Aorta (tissue), 5 donors: Measurements from ENCODE around the gene NARS2. TPM values are rescaled to one million over a fixed set of nuclear protein-coding genes. Genes with fewer than 3 reads are reported as not detected.
"Not testable (repeated sequence)": the region's sequence is repeated elsewhere in the genome, so short reads cannot be mapped to it uniquely, and the experiment has no call there.

Experiments
- ATAC-seq: fragments of 200-7000 bp; cut with Tn5 transposase; one replicate; pipeline ENCODE4 v1.9.1; 2022; ENCODE audit warnings: moderate library complexity; ENCODE audit not compliant: low FRiP score
- DNase-seq, 2 donors: peaks; one replicate each; pipeline ENCODE4 v3.0.0-alpha.2; 2020
- H3K27ac ChIP-seq, 2 donors: one replicate each; pipeline ENCODE4 v1.5.1; 2013; ENCODE audit warnings: low read length in 2 of 2, mild to moderate bottlenecking in 2 of 2, moderate library complexity in 2 of 2, control low read depth in 1 of 2, inconsistent platforms in 1 of 2, low read depth in 1 of 2
- H3K27me3 ChIP-seq, 2 donors: one replicate each; pipeline ENCODE4 v1.6.1; 2013; ENCODE audit warnings: control low read depth in 1 of 2, low read length in 1 of 2, mild to moderate bottlenecking in 1 of 2, moderate library complexity in 1 of 2; ENCODE audit not compliant: insufficient read depth in 2 of 2, control insufficient read depth in 1 of 2
- H3K36me3 ChIP-seq, 2 donors: one replicate each; pipeline ENCODE4 v1.6.1; 2013; ENCODE audit warnings: control low read depth in 1 of 2, low read length in 1 of 2, mild to moderate bottlenecking in 1 of 2; ENCODE audit not compliant: insufficient read depth in 2 of 2, control insufficient read depth in 1 of 2
- H3K4me1 ChIP-seq, 2 donors: one replicate each; pipeline ENCODE4 v1.6.1; 2013; ENCODE audit warnings: low read length in 2 of 2, control low read depth in 1 of 2, mild to moderate bottlenecking in 1 of 2, moderate library complexity in 1 of 2; ENCODE audit not compliant: insufficient read depth in 2 of 2, control insufficient read depth in 1 of 2
- H3K4me3 ChIP-seq, 2 donors: one replicate each; pipeline ENCODE4 v1.5.1; 2013; ENCODE audit warnings: low read length in 2 of 2, control low read depth in 1 of 2, mild to moderate bottlenecking in 1 of 2
- H3K9me3 ChIP-seq: one replicate; pipeline ENCODE4 v1.6.1; 2013; ENCODE audit warnings: mild to moderate bottlenecking, low read length; ENCODE audit not compliant: control insufficient read depth
- WGBS, 2 donors: extraction: QIAGEN DNeasy Blood & Tissue Kit; methylation state at CpG; one replicate each; pipeline ENCODE4 v1.1.7; 2013; 5-methylcytosine and 5-hydroxymethylcytosine counted together
- intact Hi-C, 2 donors: fragments of 100-400 bp; cut with DNase I; formaldehyde crosslinking; loops; one replicate each; pipeline versions ENCODE4 v1.14.2 to v1.15.0; 2022
- polyA plus RNA-seq, 2 donors: library from polyadenylated mRNA; stranded (reverse); fragments of 200-250 nt; gene quantifications; one replicate each; pipeline ENCODE4 v1.2.3, GENCODE V29; 2013
- total RNA-seq, 2 donors: library from RNA; stranded (reverse); fragmentation: NEBNext Ultra II Directional; extraction: Animal tissue kit (Norgen Biotek cat#: 25700); gene quantifications; one replicate each; pipeline ENCODE4 v1.2.1, GENCODE V29; 2021
- donor health status: healthy with polysubstance abuse.
- donor health status: Bipolar disorder and iron deficiency.
- donor health status: DM: no; HTN: no; CAD: no.
- donor health status: DM: no; HTN: no; CAD: no.
- donor health status: DM: yes; HTN: yes; CAD: no.

NARS2 gene
- total and polyA plus RNA-seq, 4 donors: 4.8 to 11.2 (median 10.7) TPM

GRCh38 chr11:78557236-78557635 is 17.4 kb downstream of the NARS2 start:
- ATAC-seq (no peak), DNase-seq (no peak)
- intact Hi-C loops: no loop called here
- Histone ChIP-seq H3K4me1 (peaks cover 3 to 4% of the 10 kb centered on the region in 2 donors), H3K9me3 (no peaks in the 10 kb centered on the region), H3K36me3 (peaks cover 2 to 3% of the 10 kb centered on the region in 2 donors), H3K27ac (no peak overlapping the region), H3K4me3 (no peak overlapping the region), H3K27me3 (no peaks in the 10 kb centered on the region)
- WGBS, 2 donors: 74 to 82% methylated on average over 2 of the region's 2 CpGs

GRCh38 chr11:78555592-78555991 is 19.1 kb downstream of the NARS2 start:
- no peak for DNase-seq
- no peak for ATAC-seq
- H3K36me3 ChIP-seq: peaks cover 2 to 3% of the 10 kb centered on the region in 2 donors
- no peaks in the 10 kb centered on the region for H3K9me3 ChIP-seq
- no peaks in the 10 kb centered on the region for H3K4me1 ChIP-seq
- no peak overlapping the region for H3K4me3 ChIP-seq
- no peaks in the 10 kb centered on the region for H3K27me3 ChIP-seq
- H3K27ac ChIP-seq: no peak overlapping the region
- intact Hi-C loops: no loop called here
- 95 to 96% methylated on average over 3 of the region's 3 CpGs for WGBS, 2 donors

- DNase-seq: no peak
- intact Hi-C loops: no loop called here
- 95 to 97% methylated on average over 2 of the region's 2 CpGs for WGBS, 2 donors
Measured at GRCh38 chr11:78552881-78553280, 21.8 kb downstream of the NARS2 start.

GRCh38 chr11:78552139-78552538 is 22.5 kb downstream of the NARS2 start:
- H3K4me3 ChIP-seq, ATAC-seq, H3K27me3 ChIP-seq, DNase-seq, intact Hi-C loops, H3K4me1 ChIP-seq, H3K36me3 ChIP-seq, H3K9me3 ChIP-seq, H3K27ac ChIP-seq: not testable (repeated sequence)
- WGBS, 2 donors: 94 to 98% methylated on average over 6 of the region's 6 CpGs

More at GRCh38 chr11:78552881-78553280, 21.8 kb downstream of the NARS2 start:
- Histone ChIP-seq H3K4me3 (no peak overlapping the region), H3K9me3 (no peaks in the 10 kb centered on the region), H3K27me3 (no peaks in the 10 kb centered on the region), H3K27ac (no peak overlapping the region), H3K36me3 (peaks cover 3% of the 10 kb centered on the region in 2 donors), H3K4me1 (no peaks in the 10 kb centered on the region)
- no peak for ATAC-seq

GRCh38 chr11:78551066-78551465 is 23.6 kb downstream of the NARS2 start:
- H3K4me1 ChIP-seq: no peaks in the 10 kb centered on the region
- WGBS, 2 donors: 73 to 74% methylated on average over 6 of the region's 6 CpGs
- DNase-seq: no peak
- H3K36me3 ChIP-seq: peaks cover 2 to 3% of the 10 kb centered on the region in 2 donors
- no peak overlapping the region for H3K4me3 ChIP-seq
- no peaks in the 10 kb centered on the region for H3K9me3 ChIP-seq
- intact Hi-C loops: no loop called here
- ATAC-seq: no peak
- H3K27me3 ChIP-seq: no peaks in the 10 kb centered on the region
- no peak overlapping the region for H3K27ac ChIP-seq

- DNase-seq: no peak
- intact Hi-C loops: no loop called here
- H3K36me3 ChIP-seq: peaks cover 0 to 2% of the 10 kb centered on the region in 2 donors
- WGBS, 2 donors: 74 to 79% methylated on average over 3 of the region's 3 CpGs
- H3K9me3 ChIP-seq: no peaks in the 10 kb centered on the region
- no peak overlapping the region for H3K27ac ChIP-seq
- no peaks in the 10 kb centered on the region for H3K27me3 ChIP-seq
- no peak overlapping the region for H3K4me3 ChIP-seq
- ATAC-seq: peak; percentile 7
- H3K4me1 ChIP-seq: no peaks in the 10 kb centered on the region
Measured at GRCh38 chr11:78549624-78550409, 24.8 kb downstream of the NARS2 start.

GRCh38 chr11:78548911-78549590 is 25.6 kb downstream of the NARS2 start:
- DNase-seq (no peak), ATAC-seq (peak; percentile 62)
- 56% methylated on average over 2 of the region's 2 CpGs for WGBS, 2 donors
- H3K9me3 ChIP-seq: no peaks in the 10 kb centered on the region
- H3K27me3 ChIP-seq: no peaks in the 10 kb centered on the region
- intact Hi-C loops: no loop called here
- H3K36me3 ChIP-seq: peaks cover 0 to 2% of the 10 kb centered on the region in 2 donors
- no peak overlapping the region for H3K4me3 ChIP-seq
- H3K27ac ChIP-seq: no peak overlapping the region
- H3K4me1 ChIP-seq: no peaks in the 10 kb centered on the region

GRCh38 chr11:78547931-78548705 is 26.5 kb downstream of the NARS2 start:
- intact Hi-C loops: no loop called here
- H3K27me3 ChIP-seq: no peaks in the 10 kb centered on the region
- ATAC-seq (no peak), DNase-seq (no peak)
- peaks cover 0 to 2% of the 10 kb centered on the region in 2 donors for H3K36me3 ChIP-seq
- H3K4me1 ChIP-seq: no peaks in the 10 kb centered on the region
- 89% methylated on average over 8 of the region's 8 CpGs for WGBS, 2 donors
- H3K27ac ChIP-seq: no peak overlapping the region
- H3K9me3 ChIP-seq: no peaks in the 10 kb centered on the region
- H3K4me3 ChIP-seq: no peak overlapping the region
